ENCODE data around the gene PARD3B. TPM values are rescaled to one million over a fixed set of nuclear protein-coding genes. Genes with fewer than 3 reads are reported as not detected.

The PARD3B gene
- total RNA-seq, 1 experiment from 2014 or later = 2.0 TPM

DNA sequence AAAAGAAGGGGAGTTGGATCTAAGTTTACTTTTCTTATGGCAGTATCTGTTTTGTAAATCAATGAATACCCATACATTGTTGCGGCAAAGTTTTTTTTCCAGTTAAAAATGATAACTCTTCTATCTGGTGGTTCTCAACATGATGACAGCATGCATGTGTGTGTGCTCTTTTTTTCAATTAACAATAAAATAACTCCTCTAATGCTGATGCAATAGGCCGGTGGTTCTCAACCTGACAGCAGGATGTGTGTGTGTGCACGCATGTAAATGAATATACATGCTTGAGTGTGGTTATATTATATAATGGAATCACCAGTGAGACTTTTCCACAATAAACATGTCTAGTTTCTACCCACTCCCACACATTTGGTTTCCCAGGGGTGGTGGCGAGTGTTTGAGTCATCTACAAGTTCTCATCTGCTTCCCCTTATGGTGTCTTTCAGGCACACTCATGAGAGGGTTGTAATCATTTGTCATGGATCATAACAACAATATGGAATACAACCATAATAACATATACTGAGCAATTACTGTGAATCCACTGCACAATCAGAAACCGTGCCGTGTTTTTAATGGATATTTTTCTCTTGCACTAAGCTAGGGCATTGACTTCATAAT lies 31.2 kb downstream of the PARD3B start:
- Histone ChIP-seq H3K36me3 (ENCODE audit: control insufficient read depth in 1 of 2, insufficient read depth in 2 of 2, low read length in 2 of 2) (no peaks in the 10 kb centered on the region), H3K9me3 (ENCODE audit: control insufficient read depth in 1 of 2, insufficient read depth in 1 of 2, low read depth in 1 of 2, low read length in 2 of 2) (no peaks in the 10 kb centered on the region), H3K9ac (ENCODE audit: low read length) (no peak overlapping the region), H3K4me2 (ENCODE audit: low read length) (no peak overlapping the region), H4K20me1 (ENCODE audit: insufficient read depth) (no peaks in the 10 kb centered on the region), H3K27me3 (ENCODE audit: insufficient read depth, low read length) (no peaks in the 10 kb centered on the region), H3K9me2 (ENCODE audit: insufficient read depth) (no peaks in the 10 kb centered on the region), H3K79me2 (ENCODE audit: insufficient read depth, low read length) (no peaks in the 10 kb centered on the region), H2AFZ (ENCODE audit: low read depth, low read length, poor library complexity, severe bottlenecking) (no peak overlapping the region), H3K27ac (ENCODE audit: low read depth, low read length) (no peak overlapping the region), H3K4me1 (ENCODE audit: control insufficient read depth in 1 of 2, insufficient read depth in 2 of 2, low read length in 2 of 2) (no peaks in the 10 kb centered on the region), H3K4me3 (replicated peaks in 1 of 2; ENCODE audit: low read depth in 1 of 2, low read length in 2 of 2) (no peak overlapping the region)
- TF ChIP-seq ZFX (IDR thresholded peaks at IDR 0.05) = no peak
- TF ChIP-seq CBX3 (IDR thresholded peaks at IDR 0.05; ENCODE audit: low read depth) = no peak
- TF ChIP-seq RAD21 (IDR thresholded peaks at IDR 0.05; ENCODE audit: low read depth) = no peak
- TF ChIP-seq YY1 (IDR thresholded peaks at IDR 0.05; ENCODE audit: extremely low read depth, insufficient replicate concordance, low read depth, low read length) = no peak
- no peak for TF ChIP-seq TCF7L2 (IDR thresholded peaks at IDR 0.05; ENCODE audit: borderline replicate concordance, extremely low read depth, insufficient read depth, insufficient read length)
- ChIA-PET POLR2A (no interaction called here), RAD21 (ENCODE audit: low non-redundant PET in 1 of 2, low total read pairs in 2 of 2, uncharacterized antibody in 2 of 2, unreplicated experiment in 2 of 2) (no interaction called here), CTCF (no interaction called here)
- no peak for DNase-seq (ENCODE audit: low read depth, low spot score)
- intact Hi-C loops (cut with micrococcal nuclease) = no loop called here
- no TSS peak for BruUV-seq (replicated peaks)
- no peak for ATAC-seq

DNA sequence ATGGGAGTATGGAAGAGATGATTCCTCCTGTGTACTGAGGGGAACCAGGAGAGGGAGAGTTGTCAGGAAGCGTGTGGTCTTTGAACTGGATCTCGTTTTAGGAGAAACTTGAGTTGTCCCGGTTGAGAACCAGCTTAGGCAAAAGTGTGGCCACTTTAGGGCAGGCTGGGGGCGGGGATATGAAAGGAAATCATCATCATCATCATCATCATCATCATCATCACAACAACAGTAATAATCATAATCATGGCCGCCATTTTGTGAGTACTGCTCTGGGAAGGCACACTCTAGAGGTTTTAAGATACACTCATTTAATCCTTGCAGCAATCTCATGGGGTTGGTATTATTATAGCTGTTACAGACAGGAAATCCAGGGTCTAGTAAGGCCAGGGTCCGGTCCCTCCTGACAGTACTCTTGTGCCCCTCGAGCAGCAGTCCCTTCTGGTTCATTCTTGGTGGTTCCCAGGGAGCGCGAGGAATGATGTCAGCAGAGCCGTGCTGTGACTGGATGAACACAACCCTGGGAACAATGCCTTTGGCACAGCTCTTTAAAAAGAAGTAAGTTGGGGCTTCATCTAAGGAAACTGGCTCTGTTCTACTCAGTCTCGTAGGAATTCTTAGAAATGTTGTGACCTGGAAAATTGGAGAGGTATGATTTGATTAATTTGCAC lies 33.8 kb downstream of the PARD3B start:
- Histone ChIP-seq H4K20me1 (ENCODE audit: insufficient read depth) (no peaks in the 10 kb centered on the region), H3K9me3 (ENCODE audit: control insufficient read depth in 1 of 2, insufficient read depth in 1 of 2, low read depth in 1 of 2, low read length in 2 of 2) (no peaks in the 10 kb centered on the region), H3K4me1 (ENCODE audit: control insufficient read depth in 1 of 2, insufficient read depth in 2 of 2, low read length in 2 of 2) (no peaks in the 10 kb centered on the region), H3K36me3 (ENCODE audit: control insufficient read depth in 1 of 2, insufficient read depth in 2 of 2, low read length in 2 of 2) (no peaks in the 10 kb centered on the region), H3K79me2 (ENCODE audit: insufficient read depth, low read length) (no peaks in the 10 kb centered on the region), H3K27ac (ENCODE audit: low read depth, low read length) (no peak overlapping the region), H3K27me3 (ENCODE audit: insufficient read depth, low read length) (no peaks in the 10 kb centered on the region), H3K9me2 (ENCODE audit: insufficient read depth) (no peaks in the 10 kb centered on the region), H3K4me2 (ENCODE audit: low read length) (no peak overlapping the region), H3K4me3 (replicated peaks in 1 of 2; ENCODE audit: low read depth in 1 of 2, low read length in 2 of 2) (no peak overlapping the region), H2AFZ (ENCODE audit: low read depth, low read length, poor library complexity, severe bottlenecking) (no peak overlapping the region), H3K9ac (ENCODE audit: low read length) (no peak overlapping the region)
- RAD21 ChIA-PET (ENCODE audit: low non-redundant PET in 1 of 2, low total read pairs in 2 of 2, uncharacterized antibody in 2 of 2, unreplicated experiment in 2 of 2) = no interaction called here
- BruUV-seq (replicated peaks) = no TSS peak
- POLR2A ChIA-PET = no interaction called here
- TF ChIP-seq SRF (IDR thresholded peaks at IDR 0.05; ENCODE audit: low read depth) (no peak), ZNF274 (IDR thresholded peaks at IDR 0.05; ENCODE audit: low read depth, low read length) (no peak), CBX3 (IDR thresholded peaks at IDR 0.05; ENCODE audit: low read depth) (no peak)
- TF ChIP-seq, protein P1, sequence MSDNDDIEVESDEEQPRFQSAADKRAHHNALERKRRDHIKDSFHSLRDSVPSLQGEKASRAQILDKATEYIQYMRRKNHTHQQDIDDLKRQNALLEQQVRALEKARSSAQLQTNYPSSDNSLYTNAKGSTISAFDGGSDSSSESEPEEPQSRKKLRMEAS (IDR thresholded peaks at IDR 0.05) = no peak
- CTCF ChIA-PET = no interaction called here
- intact Hi-C loops (cut with micrococcal nuclease) = no loop called here
- ATAC-seq (no peak), DNase-seq (ENCODE audit: low read depth, low spot score) (no peak)
